GM13977 (cell line): ENCODE measurements around the gene TLK2.
A peak's percentile ranks its signal among the peaks of the same experiment; 100 is the strongest.
"Not testable (repeated sequence)": the region's sequence is repeated elsewhere in the genome, so short reads cannot be mapped to it uniquely, and the experiment has no call there.

ENCODE experiments used
- DNase-seq: peaks from one replicate; pipeline ENCODE4 v3.0.0; 2012; ENCODE audit warnings: low spot score
- in situ Hi-C: fragments of 300-500 bp; cut with MboI; formaldehyde crosslinking; loops from one replicate; pipeline ENCODE4 v1.12.0; 2022; ENCODE audit warnings: low sequenced_read_pairs, low pct_unique_long_range_greater_than_20kb, mixed read lengths, inconsistent platforms; ENCODE audit not compliant: unreplicated experiment
- TF ChIP-seq, protein P1 (sequence below): IDR thresholded peaks from 2 replicates; pipeline ENCODE4 v1.5.1; 2012; ENCODE audit warnings: mild to moderate bottlenecking, control low read depth; ENCODE audit not compliant: insufficient read depth; ENCODE audit errors: extremely low read depth, missing control alignments

Gene TLK2

DNA sequence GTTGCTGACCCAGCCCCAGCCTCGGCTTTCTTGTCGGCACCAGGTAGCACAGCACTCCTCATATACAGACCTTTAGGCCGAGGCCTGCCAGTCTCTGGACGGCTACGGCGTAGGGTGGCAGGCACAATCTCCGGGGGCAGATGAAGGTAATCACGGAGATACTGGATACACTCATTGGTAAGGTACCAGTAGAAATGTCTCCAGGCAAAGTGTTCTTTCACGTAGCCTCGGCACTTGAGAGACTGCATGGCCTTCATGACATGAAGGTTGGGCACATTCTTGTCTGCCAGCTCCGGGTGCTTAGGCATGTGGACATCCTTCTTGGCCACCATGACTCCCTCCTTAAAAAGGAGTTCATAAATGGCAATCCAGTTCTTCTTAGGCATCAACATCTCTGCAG lies 37.8 kb downstream of the TLK2 start:
- DNase-seq, in situ Hi-C loops: not testable (repeated sequence)

DNA sequence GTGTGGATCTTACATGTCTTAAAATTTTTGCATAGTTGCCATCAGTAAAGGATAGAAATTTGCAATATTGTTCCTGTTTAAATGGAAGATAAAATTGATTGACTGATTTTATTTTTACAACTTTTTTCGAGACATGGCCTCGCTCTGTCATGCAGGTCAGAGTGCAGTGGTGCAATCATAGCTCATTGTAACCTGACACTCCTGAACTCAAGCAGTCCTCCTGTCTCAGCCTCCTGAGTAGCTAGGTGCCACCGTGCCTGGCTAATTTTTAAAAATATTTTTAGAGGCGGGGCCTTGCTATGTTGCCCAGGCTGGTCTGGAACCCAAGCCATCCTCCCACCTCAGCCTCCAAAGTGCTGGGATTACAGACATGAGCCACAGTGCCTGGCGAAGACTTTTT lies 42.7 kb downstream of the TLK2 start:
- DNase-seq, in situ Hi-C loops: not testable (repeated sequence)

DNA sequence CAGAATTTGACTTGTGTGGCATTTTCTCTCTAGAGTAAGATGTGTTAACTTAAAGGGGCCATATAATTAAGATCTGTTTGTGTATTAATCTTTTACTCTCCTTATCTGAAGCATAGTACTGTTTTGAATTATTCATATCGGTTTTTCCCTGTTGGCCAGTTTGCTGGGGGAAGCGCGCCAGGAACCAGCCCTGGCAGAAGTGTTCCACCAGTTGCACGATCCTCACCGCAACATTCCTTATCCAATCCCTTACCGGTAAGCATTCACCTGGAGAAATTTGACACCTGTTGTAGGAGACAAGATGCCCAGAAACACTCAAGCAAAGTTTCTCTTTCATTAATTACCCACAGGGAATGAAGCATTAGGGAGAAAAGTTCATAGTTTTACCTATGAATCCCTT lies 45.5 kb downstream of the TLK2 start:
- DNase-seq, in situ Hi-C loops: not testable (repeated sequence)

DNA sequence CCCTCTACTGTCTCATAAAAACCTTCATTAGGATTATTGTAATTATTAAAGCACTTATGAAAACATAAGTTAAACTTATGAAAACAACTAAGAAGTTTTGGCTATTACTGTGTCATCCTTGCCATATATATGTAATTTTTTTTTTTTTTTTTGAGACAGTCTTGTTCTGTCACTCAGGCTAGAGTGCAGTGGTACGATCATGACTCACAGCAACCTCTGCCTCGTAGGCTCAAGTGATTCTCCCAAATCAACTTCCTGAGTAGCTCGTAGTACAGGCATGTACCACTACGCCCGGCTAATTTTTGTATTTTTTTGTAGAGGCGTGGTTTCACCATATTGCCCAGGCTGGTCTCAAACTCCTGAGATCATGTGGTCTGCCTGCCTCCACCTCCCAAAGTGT lies 46.7 kb downstream of the TLK2 start:
- in situ Hi-C loops, DNase-seq: not testable (repeated sequence)

DNA sequence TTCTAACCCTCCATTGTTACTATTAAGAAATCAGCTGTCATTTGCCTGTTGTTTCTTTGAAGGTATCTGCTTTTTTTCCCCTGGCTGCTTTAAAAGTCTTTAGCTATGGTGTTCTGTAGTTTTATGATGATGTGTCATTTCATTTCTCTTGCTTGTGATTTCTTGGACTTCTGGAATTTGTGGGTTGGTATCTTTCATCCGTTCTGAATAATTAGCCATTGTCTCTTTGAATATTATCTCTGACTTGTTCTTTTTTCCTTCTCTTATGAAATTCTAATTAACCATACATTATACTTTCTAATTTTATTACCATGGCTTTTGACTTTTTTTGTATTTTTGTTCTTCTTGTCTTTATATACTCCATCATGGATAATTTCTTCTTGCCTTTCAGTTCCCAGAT lies 52.3 kb downstream of the TLK2 start:
- in situ Hi-C loops, DNase-seq: not testable (repeated sequence)

DNA sequence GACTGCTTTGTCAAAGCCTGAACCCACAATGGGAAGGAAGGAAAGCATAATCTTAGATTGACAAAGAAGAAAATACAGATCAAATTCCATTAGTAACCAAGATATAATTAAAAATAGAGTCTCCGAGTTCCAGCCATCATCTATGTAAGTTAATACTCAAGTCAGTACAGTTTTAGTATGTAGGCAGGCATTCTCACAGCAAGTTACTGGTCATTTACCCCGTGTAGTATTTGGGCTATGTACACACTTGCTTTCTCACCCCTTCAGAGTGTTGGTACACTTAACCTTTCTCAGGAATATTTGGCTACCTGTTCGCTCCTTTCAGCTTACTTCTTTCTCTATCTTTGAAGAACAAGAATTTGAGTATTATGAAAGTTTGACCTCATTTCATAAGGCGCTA lies 57.9 kb downstream of the TLK2 start:
- in situ Hi-C loops, DNase-seq: not testable (repeated sequence)

DNA sequence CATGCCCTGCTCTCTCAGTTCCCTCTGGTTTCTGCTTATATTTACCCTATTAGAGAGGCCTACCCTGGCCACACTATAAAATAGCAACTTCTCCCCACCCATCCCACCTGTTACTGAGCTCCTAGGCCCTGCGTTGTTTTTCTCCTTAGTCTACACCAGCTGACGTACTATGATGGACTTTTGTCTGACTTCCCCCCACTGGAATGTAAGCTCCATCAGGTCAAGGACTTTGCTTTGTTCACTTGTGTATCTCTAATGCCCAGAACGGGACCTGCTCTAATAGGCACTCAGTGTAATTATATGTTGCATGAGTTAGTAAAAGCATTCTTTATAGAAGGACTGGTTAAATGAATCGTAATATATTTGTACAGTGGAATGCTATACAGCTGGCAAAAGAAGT lies 62.4 kb downstream of the TLK2 start:
- in situ Hi-C loops, DNase-seq: not testable (repeated sequence)

DNA sequence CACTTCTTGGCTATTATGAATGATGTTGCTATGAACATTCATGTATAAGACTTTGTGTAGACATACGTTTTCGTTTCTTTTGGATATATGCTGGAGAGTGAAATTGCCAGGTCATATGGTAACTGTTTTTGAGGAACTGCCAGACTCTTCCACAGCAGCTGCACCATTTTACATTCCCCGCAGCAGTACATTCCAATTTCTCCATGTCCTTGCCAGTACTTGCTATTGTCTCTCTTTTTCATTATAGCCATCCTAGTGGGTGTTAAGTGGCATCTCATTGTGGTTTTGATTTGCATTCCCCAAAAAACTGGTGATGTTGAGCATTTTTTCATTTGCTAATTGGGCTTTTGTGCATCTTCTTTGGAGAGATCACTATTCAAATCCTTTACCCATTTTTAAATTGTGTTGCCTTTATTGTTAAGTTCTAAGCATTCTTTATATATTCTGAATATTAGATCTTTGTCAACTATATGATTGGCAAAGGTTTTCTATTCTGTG lies 64.7 kb downstream of the TLK2 start:
- not testable (repeated sequence) for DNase-seq

DNA sequence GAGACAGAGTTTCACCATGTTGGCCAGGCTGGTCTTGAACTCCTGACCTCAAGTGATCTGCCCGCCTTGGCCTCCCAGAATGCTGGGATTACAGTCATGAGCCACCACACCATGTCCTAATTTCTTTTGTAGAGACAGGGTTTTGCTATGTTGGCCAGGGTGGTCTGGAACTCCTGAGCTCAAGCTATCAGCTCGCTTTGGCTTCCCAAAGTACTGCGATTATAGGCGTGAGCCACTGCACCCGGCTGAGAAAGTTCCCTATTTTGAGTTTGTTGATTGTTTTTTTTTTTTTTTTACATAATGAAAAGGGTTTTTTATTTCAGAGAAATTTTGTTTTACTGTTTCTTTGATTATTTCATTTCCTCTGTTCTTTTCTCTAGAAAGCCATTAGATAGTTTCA lies 67.4 kb downstream of the TLK2 start:
- DNase-seq, in situ Hi-C loops: not testable (repeated sequence)

More for the DNA sequence above, 64.7 kb downstream of the TLK2 start:
- in situ Hi-C loops, result not testable (repeated sequence)

DNA sequence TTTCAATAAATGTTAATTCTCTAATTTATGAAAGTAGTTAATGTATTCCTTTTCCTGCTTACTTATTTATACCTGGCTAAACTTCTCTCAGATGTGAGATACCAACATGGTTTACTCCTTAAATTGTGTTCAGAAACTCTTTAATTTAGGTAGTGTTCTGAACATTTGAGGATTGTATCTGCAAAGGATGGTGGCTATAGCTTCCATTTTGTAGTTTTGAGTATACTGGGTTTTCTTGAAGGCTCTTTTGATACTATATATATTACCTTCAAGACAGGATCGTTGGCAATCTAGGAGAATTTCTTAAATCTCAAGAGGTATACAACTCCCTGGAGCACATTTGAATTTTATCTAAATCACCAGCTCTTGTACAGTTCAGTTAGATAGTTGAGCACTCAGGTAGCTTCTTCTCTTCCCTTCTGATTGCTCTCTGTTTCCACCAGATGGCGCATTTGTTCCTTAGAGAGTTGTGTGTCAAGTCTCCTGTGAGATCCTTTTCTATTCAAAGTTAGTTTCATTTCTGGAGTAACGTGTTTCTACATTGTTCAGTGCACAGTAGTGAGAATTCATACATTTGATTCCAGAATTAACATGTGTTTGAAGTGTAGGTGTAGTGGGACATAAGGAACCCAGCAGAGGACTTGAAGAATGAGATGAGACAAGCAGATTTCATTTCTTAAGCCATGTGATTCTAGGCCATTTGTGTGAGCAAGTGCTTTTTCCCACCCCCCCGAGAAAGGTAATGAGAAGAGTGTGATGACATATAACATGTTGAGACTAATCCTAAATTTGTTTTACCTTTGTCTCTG lies 74.4 kb downstream of the TLK2 start:
- in situ Hi-C loops, result not testable (repeated sequence)

DNA sequence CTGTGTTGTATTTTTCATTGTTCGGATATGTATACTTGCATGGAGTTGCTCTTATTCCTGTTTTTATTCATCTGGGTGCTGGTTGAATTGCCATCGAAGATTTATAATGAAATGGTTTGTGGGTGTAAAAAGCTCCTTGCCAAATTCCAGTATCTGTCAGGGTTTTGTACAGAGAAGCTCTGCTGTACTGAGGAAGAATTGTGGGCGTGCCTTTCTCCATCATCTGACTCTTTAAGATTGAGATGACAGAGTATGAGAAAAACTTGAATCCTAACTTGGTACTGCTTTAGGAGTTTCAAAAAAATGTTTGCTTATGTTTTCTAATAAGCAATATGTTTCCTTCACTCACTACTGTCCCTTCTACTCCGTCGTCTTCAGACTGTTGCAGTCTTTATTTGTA lies 78.9 kb downstream of the TLK2 start:
- in situ Hi-C loops, DNase-seq: not testable (repeated sequence)

More for the DNA sequence above, 74.4 kb downstream of the TLK2 start:
- TF ChIP-seq, protein P1, sequence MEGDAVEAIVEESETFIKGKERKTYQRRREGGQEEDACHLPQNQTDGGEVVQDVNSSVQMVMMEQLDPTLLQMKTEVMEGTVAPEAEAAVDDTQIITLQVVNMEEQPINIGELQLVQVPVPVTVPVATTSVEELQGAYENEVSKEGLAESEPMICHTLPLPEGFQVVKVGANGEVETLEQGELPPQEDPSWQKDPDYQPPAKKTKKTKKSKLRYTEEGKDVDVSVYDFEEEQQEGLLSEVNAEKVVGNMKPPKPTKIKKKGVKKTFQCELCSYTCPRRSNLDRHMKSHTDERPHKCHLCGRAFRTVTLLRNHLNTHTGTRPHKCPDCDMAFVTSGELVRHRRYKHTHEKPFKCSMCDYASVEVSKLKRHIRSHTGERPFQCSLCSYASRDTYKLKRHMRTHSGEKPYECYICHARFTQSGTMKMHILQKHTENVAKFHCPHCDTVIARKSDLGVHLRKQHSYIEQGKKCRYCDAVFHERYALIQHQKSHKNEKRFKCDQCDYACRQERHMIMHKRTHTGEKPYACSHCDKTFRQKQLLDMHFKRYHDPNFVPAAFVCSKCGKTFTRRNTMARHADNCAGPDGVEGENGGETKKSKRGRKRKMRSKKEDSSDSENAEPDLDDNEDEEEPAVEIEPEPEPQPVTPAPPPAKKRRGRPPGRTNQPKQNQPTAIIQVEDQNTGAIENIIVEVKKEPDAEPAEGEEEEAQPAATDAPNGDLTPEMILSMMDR, result peak; percentile 39
- DNase-seq, result not testable (repeated sequence)

DNA sequence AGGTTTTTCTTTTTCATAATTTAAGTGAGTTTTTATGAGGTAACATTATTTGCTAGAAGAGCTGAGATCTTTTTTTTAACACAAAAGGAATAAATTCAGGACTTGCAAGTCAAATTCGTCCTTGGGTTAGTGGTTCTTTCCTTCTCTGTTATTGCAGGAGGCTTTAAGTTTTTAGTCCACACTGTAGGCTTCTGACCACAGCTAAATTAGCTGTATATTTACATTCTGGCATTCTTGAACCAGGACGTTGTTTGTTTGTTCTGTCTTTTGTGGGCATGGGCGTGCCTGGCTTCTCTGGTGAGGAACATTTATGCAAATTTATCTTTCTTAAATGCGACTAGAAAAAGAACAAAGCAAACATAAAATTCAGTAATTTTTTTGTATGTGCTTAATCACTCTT lies 80.3 kb downstream of the TLK2 start:
- in situ Hi-C loops, DNase-seq: not testable (repeated sequence)

DNA sequence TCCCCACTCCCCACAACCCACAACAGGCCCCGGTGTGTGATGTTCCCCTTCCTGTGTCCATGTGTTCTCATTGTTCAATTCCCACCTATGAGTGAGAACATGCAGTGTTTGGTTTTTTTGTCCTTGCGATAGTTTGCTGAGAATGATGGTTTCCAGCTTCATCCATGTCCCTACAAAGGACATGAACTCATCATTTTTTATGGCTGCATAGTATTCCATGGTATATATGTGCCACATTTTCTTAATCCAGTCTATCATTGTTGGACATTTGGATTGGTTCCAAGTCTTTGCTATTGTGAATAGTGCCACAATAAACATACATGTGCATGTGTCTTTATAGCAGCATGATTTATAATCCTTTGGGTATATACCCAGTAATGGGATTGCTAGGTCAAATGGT lies 82.3 kb downstream of the TLK2 start:
- DNase-seq, in situ Hi-C loops: not testable (repeated sequence)
